Measurements from ENCODE around the gene LPA.

DNA sequence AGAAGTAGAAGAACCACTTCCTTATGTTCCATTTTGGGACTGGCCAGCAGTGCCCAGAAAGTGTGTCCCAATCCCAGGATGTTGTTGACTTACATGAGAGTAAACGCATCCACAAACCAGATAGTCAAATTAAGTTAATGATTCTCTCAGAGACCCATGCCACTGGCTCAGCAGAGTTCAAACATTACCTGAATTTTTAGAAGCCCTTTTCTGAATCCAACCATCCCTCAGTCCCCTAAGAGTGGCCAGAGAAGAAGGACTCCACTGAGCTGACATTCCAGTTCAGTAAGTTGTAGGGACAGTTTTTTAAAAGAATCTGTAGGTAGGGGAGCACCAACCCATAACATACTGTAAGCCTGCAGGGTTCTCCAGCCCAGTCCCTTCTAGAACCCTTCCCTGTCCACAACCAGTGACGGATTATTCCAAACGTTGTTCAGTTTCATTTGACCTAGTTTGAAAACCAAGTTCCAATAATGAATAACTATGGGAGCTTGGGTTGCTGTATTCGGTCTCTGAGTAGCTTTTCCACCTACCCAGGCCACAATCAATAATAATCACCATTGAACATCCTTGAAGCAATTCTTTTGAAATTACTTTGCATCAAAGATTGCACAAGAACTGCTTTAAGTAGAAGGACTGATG lies 153.0 kb downstream of the LPA start:
- TF ChIP-seq, protein P1, sequence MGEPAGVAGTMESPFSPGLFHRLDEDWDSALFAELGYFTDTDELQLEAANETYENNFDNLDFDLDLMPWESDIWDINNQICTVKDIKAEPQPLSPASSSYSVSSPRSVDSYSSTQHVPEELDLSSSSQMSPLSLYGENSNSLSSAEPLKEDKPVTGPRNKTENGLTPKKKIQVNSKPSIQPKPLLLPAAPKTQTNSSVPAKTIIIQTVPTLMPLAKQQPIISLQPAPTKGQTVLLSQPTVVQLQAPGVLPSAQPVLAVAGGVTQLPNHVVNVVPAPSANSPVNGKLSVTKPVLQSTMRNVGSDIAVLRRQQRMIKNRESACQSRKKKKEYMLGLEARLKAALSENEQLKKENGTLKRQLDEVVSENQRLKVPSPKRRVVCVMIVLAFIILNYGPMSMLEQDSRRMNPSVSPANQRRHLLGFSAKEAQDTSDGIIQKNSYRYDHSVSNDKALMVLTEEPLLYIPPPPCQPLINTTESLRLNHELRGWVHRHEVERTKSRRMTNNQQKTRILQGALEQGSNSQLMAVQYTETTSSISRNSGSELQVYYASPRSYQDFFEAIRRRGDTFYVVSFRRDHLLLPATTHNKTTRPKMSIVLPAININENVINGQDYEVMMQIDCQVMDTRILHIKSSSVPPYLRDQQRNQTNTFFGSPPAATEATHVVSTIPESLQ (CRISPR knock-in tag; conservative IDR thresholded peaks at IDR 0.05): no peak
- TF ChIP-seq ZZZ3 (CRISPR knock-in tag; IDR thresholded peaks at IDR 0.05; ENCODE audit: borderline replicate concordance) (no peak), EZH2 (conservative IDR thresholded peaks at IDR 0.05; ENCODE audit: low read depth, low read length) (no peak), TERF1 (CRISPR knock-in tag; IDR thresholded peaks at IDR 0.05) (no peak), USF2 (IDR thresholded peaks at IDR 0.05; ENCODE audit: low read depth, low read length) (no peak), USF2 (CRISPR knock-in tag; IDR thresholded peaks at IDR 0.05; ENCODE audit: borderline replicate concordance) (no peak), ZNF724P (CRISPR knock-in tag; IDR thresholded peaks at IDR 0.05; ENCODE audit: borderline replicate concordance) (no peak), HCFC1 (IDR thresholded peaks at IDR 0.05; ENCODE audit: low read depth, low read length) (no peak), SALL2 (CRISPR knock-in tag; IDR thresholded peaks at IDR 0.05) (no peak), EP300 (IDR thresholded peaks at IDR 0.05; ENCODE audit: low read depth in 2 of 2, low read length in 2 of 2) (no peak), EP300 (CRISPR knock-in tag; IDR thresholded peaks at IDR 0.05; ENCODE audit: borderline replicate concordance) (no peak), POLR2AphosphoS5 (IDR thresholded peaks at IDR 0.05; ENCODE audit: low read depth, low read length) (no peak), ZNF530 (CRISPR knock-in tag; IDR thresholded peaks at IDR 0.05; ENCODE audit: low read depth) (no peak), ZNF879 (CRISPR knock-in tag; IDR thresholded peaks at IDR 0.05) (no peak)
- TF ChIP-seq, protein P2, sequence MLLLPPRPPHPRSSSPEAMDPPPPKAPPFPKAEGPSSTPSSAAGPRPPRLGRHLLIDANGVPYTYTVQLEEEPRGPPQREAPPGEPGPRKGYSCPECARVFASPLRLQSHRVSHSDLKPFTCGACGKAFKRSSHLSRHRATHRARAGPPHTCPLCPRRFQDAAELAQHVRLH (CRISPR knock-in tag; IDR thresholded peaks at IDR 0.05; ENCODE audit: borderline replicate concordance, low read depth): no peak
- TF ChIP-seq, protein P3, sequence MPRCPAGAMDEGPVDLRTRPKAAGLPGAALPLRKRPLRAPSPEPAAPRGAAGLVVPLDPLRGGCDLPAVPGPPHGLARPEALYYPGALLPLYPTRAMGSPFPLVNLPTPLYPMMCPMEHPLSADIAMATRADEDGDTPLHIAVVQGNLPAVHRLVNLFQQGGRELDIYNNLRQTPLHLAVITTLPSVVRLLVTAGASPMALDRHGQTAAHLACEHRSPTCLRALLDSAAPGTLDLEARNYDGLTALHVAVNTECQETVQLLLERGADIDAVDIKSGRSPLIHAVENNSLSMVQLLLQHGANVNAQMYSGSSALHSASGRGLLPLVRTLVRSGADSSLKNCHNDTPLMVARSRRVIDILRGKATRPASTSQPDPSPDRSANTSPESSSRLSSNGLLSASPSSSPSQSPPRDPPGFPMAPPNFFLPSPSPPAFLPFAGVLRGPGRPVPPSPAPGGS (CRISPR knock-in tag; IDR thresholded peaks at IDR 0.05): no peak
